Breast epithelium (tissue), 4 donors: ENCODE data around the gene EML1. TPM values are rescaled to one million over a fixed set of nuclear protein-coding genes. Genes with fewer than 3 reads are reported as not detected.

Source experiments
- DNase-seq, 2 donors: peaks; one replicate each; pipeline ENCODE4 v3.0.0-alpha.2; 2019; ENCODE audit warnings: low spot score in 2 of 2
- H3K27ac ChIP-seq, 2 donors: fragments of 200-600 bp; sonication (generic) in 1 of 2; one replicate each; pipeline ENCODE4 v1.5.1; 2016 to 2019; ENCODE audit warnings: mild to moderate bottlenecking in 1 of 2
- H3K27me3 ChIP-seq, 2 donors: fragments of 200-600 bp; sonication (generic) in 1 of 2; one replicate each; pipeline versions ENCODE4 v1.5.1 to v1.6.0; 2017 to 2019; ENCODE audit warnings: control low read depth in 1 of 2, mild to moderate bottlenecking in 1 of 2
- H3K36me3 ChIP-seq: fragments of 200-600 bp; one replicate; pipeline ENCODE4 v1.5.1; 2019
- H3K4me1 ChIP-seq, 2 donors: fragments of 200-600 bp; sonication (generic); one replicate each; pipeline ENCODE4 v1.5.1; 2016 to 2019; ENCODE audit warnings: control low read depth in 1 of 2
- H3K4me3 ChIP-seq, 3 donors: fragments of 200-600 bp; sonication (generic); 1 replicate in 2 of 3; 2 replicates in 1 of 3; pipeline ENCODE4 v1.5.1; 2016 to 2019; ENCODE audit warnings: mild to moderate bottlenecking in 3 of 3, moderate library complexity in 2 of 3
- H3K9me3 ChIP-seq, 2 donors: fragments of 200-600 bp; sonication (generic) in 1 of 2; one replicate each; pipeline ENCODE4 v1.5.1; 2016 to 2019; ENCODE audit warnings: control low read depth in 1 of 2
- CTCF ChIP-seq, 3 donors: fragments of 450-650 bp; IDR thresholded peaks; one replicate each; pipeline ENCODE4 v1.5.1; 2016 to 2017; ENCODE audit warnings: antibody characterized with exemption in 3 of 3, mild to moderate bottlenecking in 3 of 3, moderate library complexity in 3 of 3
- POLR2A ChIP-seq: fragments of 450-650 bp; IDR thresholded peaks from one replicate; pipeline ENCODE4 v1.6.1; 2016; ENCODE audit warnings: antibody characterized with exemption, mild to moderate bottlenecking, moderate library complexity
- POLR2AphosphoS5 ChIP-seq, 3 donors: sonication (generic); formaldehyde crosslinking; IDR thresholded peaks; one replicate each; pipeline ENCODE4 v1.6.1; 2017; ENCODE audit warnings: antibody characterized with exemption in 3 of 3
- intact Hi-C: fragments of 100-400 bp; cut with DNase I; formaldehyde crosslinking; loops from one replicate; pipeline ENCODE4 v1.15.1; 2023; ENCODE audit warnings: low total_unique reads
- total RNA-seq, 3 donors: library from RNA; depleted of rRNA; stranded (reverse); fragments of >200 nt; gene quantifications; one replicate each; pipeline ENCODE4 v1.1.0, GENCODE V29; 2016

The EML1 gene
- total RNA-seq, 3 donors from 2014 or later = 11.3 to 26.1 (median 25.9) TPM

GRCh38 chr14:99824776-99825175 is 31.6 kb downstream of the EML1 start:
- Histone ChIP-seq H3K27me3 (no peaks in the 10 kb centered on the region), H3K27ac (no peak overlapping the region), H3K36me3 (no peaks in the 10 kb centered on the region), H3K4me3 (no peak overlapping the region), H3K4me1 (no peaks in the 10 kb centered on the region), H3K9me3 (no peaks in the 10 kb centered on the region)
- no peak for DNase-seq
- intact Hi-C loops = no loop called here
- TF ChIP-seq POLR2AphosphoS5 (IDR thresholded peaks at IDR 0.05) = no peak
- no peak for TF ChIP-seq CTCF (IDR thresholded peaks at IDR 0.05)
- no peak for TF ChIP-seq POLR2A

GRCh38 chr14:99829450-99829849 is 36.2 kb downstream of the EML1 start:
- Histone ChIP-seq H3K27me3 (no peaks in the 10 kb centered on the region), H3K27ac (no peak overlapping the region), H3K4me1 (no peaks in the 10 kb centered on the region), H3K36me3 (no peaks in the 10 kb centered on the region), H3K9me3 (no peaks in the 10 kb centered on the region), H3K4me3 (no peak overlapping the region)
- no peak for DNase-seq
- TF ChIP-seq POLR2A = no peak
- no peak for TF ChIP-seq POLR2AphosphoS5 (IDR thresholded peaks at IDR 0.05)
- TF ChIP-seq CTCF (IDR thresholded peaks at IDR 0.05) = no peak
- intact Hi-C loops = no loop called here

- Histone ChIP-seq H3K4me1 (no peaks in the 10 kb centered on the region), H3K36me3 (no peaks in the 10 kb centered on the region), H3K9me3 (no peaks in the 10 kb centered on the region), H3K4me3 (no peak overlapping the region), H3K27ac (no peak overlapping the region), H3K27me3 (no peaks in the 10 kb centered on the region)
- no peak for TF ChIP-seq CTCF (IDR thresholded peaks at IDR 0.05)
- no peak for TF ChIP-seq POLR2AphosphoS5 (IDR thresholded peaks at IDR 0.05)
- no peak for TF ChIP-seq POLR2A
- no peak for DNase-seq
- intact Hi-C loops = no loop called here
These were observed 38.1 kb downstream of the EML1 start for GRCh38 chr14:99831303-99831702.

GRCh38 chr14:99831903-99832685 is 38.9 kb downstream of the EML1 start:
- Histone ChIP-seq H3K36me3 (no peaks in the 10 kb centered on the region), H3K27me3 (no peaks in the 10 kb centered on the region), H3K4me3 (no peak overlapping the region), H3K27ac (no peak overlapping the region), H3K9me3 (no peaks in the 10 kb centered on the region), H3K4me1 (no peaks in the 10 kb centered on the region)
- no peak for DNase-seq
- no peak for TF ChIP-seq POLR2A
- TF ChIP-seq CTCF (IDR thresholded peaks at IDR 0.05) = no peak
- TF ChIP-seq POLR2AphosphoS5 (IDR thresholded peaks at IDR 0.05) = no peak
- intact Hi-C loops = no loop called here

- intact Hi-C loops = no loop called here
- Histone ChIP-seq H3K27ac (no peak overlapping the region), H3K9me3 (no peaks in the 10 kb centered on the region), H3K4me1 (no peaks in the 10 kb centered on the region), H3K27me3 (no peaks in the 10 kb centered on the region), H3K4me3 (no peak overlapping the region), H3K36me3 (no peaks in the 10 kb centered on the region)
- TF ChIP-seq POLR2AphosphoS5 (IDR thresholded peaks at IDR 0.05) (no peak), POLR2A (no peak), CTCF (IDR thresholded peaks at IDR 0.05) (no peak)
- no peak for DNase-seq
These were observed 44.6 kb downstream of the EML1 start for GRCh38 chr14:99837822-99838221.
